Stomach smooth muscle (tissue), 2 donors: ENCODE measurements around the gene AHDC1.

Source experiments
- H3K27ac ChIP-seq: one replicate; pipeline ENCODE4 v1.7.0; 2013; ENCODE audit warnings: mild to moderate bottlenecking, low read length, inconsistent platforms
- H3K27me3 ChIP-seq, 2 donors: one replicate each; pipeline ENCODE4 v1.7.0; 2013; ENCODE audit warnings: low read length in 2 of 2; ENCODE audit not compliant: insufficient read depth in 2 of 2, control insufficient read depth in 1 of 2
- H3K36me3 ChIP-seq, 2 donors: one replicate each; pipeline ENCODE4 v1.7.0; 2013; ENCODE audit warnings: low read length in 2 of 2; ENCODE audit not compliant: control insufficient read depth in 2 of 2, insufficient read depth in 2 of 2
- H3K4me1 ChIP-seq: one replicate; pipeline ENCODE4 v1.7.0; 2013; ENCODE audit warnings: low read length; ENCODE audit not compliant: control insufficient read depth, insufficient read depth
- H3K4me3 ChIP-seq, 2 donors: one replicate each; pipeline ENCODE4 v1.7.0; 2013; ENCODE audit warnings: low read length in 2 of 2
- H3K9ac ChIP-seq, 2 donors: one replicate each; pipeline ENCODE4 v1.7.0; 2013; ENCODE audit warnings: low read length in 2 of 2, mild to moderate bottlenecking in 1 of 2
- H3K9me3 ChIP-seq, 2 donors: one replicate each; pipeline ENCODE4 v1.7.0; 2013; ENCODE audit warnings: low read length in 2 of 2; ENCODE audit not compliant: control insufficient read depth in 2 of 2
- donor health status: healthy.
- donor health status: Pancreatic carcinoma.

The AHDC1 gene

GRCh38 chr1:27515626-27516025 lies 88.3 kb downstream of the AHDC1 start:
- no peaks in the 10 kb centered on the region for H3K27me3 ChIP-seq
- no peaks in the 10 kb centered on the region for H3K9me3 ChIP-seq
- no peaks in the 10 kb centered on the region for H3K36me3 ChIP-seq
- H3K9ac ChIP-seq = no peak overlapping the region
- no peak overlapping the region for H3K27ac ChIP-seq
- peaks cover 29% of the 10 kb centered on the region for H3K4me1 ChIP-seq
- H3K4me3 ChIP-seq = no peak overlapping the region

DNA sequence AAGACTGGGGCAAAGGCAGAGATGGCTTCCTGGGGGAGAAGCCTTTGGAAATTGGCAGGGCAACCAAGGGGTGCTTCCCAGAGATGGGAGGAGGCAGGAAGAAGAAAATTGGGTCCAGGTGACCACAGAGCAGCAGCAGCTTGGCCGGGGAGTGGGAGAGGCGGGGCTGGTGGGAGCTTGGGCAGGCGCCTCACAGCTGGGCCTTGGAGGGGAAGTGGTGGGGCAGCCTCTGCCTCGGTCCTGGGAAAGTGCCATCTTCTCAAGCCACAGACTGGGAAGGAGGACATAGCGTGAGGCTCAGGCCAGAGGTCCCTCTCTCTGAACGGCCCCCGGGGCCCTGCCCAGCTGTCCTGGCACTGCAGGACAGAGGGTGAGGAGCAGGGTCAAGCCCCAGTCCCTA lies 90.0 kb downstream of the AHDC1 start:
- H3K27me3 ChIP-seq = no peaks in the 10 kb centered on the region
- H3K9ac ChIP-seq = no peak overlapping the region
- H3K27ac ChIP-seq = no peak overlapping the region
- peaks cover 13% of the 10 kb centered on the region for H3K4me1 ChIP-seq
- H3K36me3 ChIP-seq = no peaks in the 10 kb centered on the region
- H3K4me3 ChIP-seq = no peak overlapping the region
- H3K9me3 ChIP-seq = no peaks in the 10 kb centered on the region

DNA sequence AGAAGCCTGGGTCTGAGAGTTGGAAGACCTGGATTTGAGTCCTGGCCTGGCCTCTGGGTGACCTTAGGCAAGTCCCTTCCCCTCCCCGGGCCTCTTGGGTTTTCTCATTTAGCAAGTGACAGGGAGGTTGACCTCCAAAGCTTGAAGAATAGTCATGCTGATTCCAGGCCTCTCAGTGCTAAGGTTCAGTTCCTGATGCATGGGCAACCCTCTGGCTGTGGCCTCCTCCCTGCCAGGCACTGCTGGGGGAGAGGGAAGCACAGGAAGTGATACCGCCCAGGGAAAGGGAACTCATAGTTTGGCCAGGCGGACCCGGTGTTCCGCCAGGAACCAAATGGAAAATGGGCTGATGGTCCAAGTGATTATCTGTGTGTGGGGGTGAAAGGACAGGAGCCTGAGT lies 90.4 kb downstream of the AHDC1 start:
- H3K27ac ChIP-seq = no peak overlapping the region
- no peaks in the 10 kb centered on the region for H3K27me3 ChIP-seq
- no peak overlapping the region for H3K4me3 ChIP-seq
- H3K9me3 ChIP-seq = no peaks in the 10 kb centered on the region
- H3K4me1 ChIP-seq = peaks cover 13% of the 10 kb centered on the region
- no peak overlapping the region for H3K9ac ChIP-seq
- H3K36me3 ChIP-seq = no peaks in the 10 kb centered on the region

- no peak overlapping the region for H3K9ac ChIP-seq
- no peaks in the 10 kb centered on the region for H3K36me3 ChIP-seq
- H3K27me3 ChIP-seq = no peaks in the 10 kb centered on the region
- no peaks in the 10 kb centered on the region for H3K9me3 ChIP-seq
- no peak overlapping the region for H3K4me3 ChIP-seq
- H3K27ac ChIP-seq = no peak overlapping the region
- H3K4me1 ChIP-seq = peaks cover 19% of the 10 kb centered on the region
Observed at GRCh38 chr1:27509127-27510080, 94.5 kb downstream of the AHDC1 start.

DNA sequence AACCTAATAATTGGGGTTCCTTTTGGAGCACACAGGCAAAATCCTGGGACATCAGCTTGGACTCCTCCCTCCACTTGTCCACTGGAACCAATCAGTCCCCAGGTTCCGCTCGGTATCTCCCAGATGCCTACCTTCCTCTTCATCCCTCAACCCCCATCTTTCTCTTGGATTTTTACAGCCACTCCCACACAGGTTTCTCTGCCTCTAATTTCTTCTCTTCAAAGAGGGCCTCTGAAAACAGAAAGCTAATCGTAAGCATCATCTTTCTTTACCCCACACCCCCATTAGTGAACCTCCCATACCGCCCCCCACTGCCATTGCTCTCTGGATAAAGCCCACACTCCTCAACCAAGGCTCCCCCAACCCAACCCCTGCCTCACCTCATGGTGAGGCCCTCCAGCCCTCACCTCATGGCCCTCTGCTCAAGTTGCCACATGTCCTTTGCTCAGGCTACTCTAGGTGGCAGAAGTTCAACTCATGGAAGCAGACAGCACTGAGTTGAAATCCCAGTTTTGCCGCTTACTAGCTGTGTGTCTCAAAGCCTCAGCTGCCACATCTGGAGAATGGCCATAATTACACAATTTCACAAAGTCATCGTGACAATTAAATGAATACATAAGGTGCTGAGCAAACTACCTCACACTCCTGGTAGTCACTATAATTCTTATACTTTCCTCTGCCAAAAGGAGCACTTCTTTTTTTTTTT lies 95.8 kb downstream of the AHDC1 start:
- H3K4me1 ChIP-seq = peaks cover 23% of the 10 kb centered on the region
- no peak overlapping the region for H3K27ac ChIP-seq
- no peaks in the 10 kb centered on the region for H3K36me3 ChIP-seq

DNA sequence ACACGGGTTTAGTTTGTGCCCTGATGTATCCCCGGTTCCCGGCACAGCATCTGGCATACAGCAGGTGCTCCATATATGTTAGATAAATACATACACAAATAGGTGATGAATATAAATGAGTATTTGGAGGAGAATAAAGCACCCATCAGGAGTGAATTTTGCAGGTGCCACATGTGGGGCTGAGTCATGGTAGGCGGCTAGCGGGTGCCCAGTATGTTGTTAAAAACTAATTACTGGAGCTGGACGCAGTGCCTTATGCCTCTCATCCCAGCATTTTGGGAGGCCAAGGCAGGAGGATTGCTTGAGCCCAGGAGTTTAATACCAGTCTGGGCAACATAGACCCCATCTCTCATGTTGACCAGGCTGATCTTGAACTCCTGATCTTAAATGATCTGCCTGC lies 97.2 kb downstream of the AHDC1 start:
- Histone ChIP-seq H3K9ac (no peak overlapping the region), H3K9me3 (no peaks in the 10 kb centered on the region), H3K4me1 (peaks cover 23% of the 10 kb centered on the region), H3K27ac (no peak overlapping the region), H3K4me3 (no peak overlapping the region), H3K36me3 (no peaks in the 10 kb centered on the region), H3K27me3 (no peaks in the 10 kb centered on the region)

More for the DNA sequence above, 95.8 kb downstream of the AHDC1 start:
- no peaks in the 10 kb centered on the region for H3K27me3 ChIP-seq
- no peak overlapping the region for H3K4me3 ChIP-seq
- no peak overlapping the region for H3K9ac ChIP-seq
- H3K9me3 ChIP-seq = no peaks in the 10 kb centered on the region

DNA sequence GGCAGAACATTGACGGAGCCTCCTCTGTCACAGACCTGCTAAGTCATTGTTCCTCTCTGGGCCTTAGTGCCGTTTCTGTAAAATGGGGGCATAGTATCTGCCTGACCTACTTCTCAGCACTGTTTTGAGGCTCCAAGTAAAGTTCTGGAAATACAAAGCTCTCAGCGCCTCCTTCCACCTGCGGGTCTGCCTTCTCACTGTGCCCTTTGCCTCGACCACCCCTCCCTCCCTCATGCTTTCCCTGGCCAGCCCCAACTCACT lies 98.6 kb downstream of the AHDC1 start:
- H3K9ac ChIP-seq = peak overlapping the region in 1 of 2 donors; percentile 55
- H3K4me1 ChIP-seq = peaks cover 23% of the 10 kb centered on the region
- H3K27ac ChIP-seq = peak overlapping the region; percentile 93

GRCh38 chr1:27504588-27505419 lies 99.1 kb downstream of the AHDC1 start:
- peak overlapping the region in 1 of 2 donors; percentile 22 for H3K4me3 ChIP-seq
- peak overlapping the region; percentile 93 for H3K27ac ChIP-seq
- H3K27me3 ChIP-seq = no peaks in the 10 kb centered on the region
- H3K4me1 ChIP-seq = peaks cover 23% of the 10 kb centered on the region
- H3K36me3 ChIP-seq = no peaks in the 10 kb centered on the region
- no peaks in the 10 kb centered on the region for H3K9me3 ChIP-seq
- H3K9ac ChIP-seq = peak overlapping the region; percentile 57 to 69

More for the DNA sequence above, 98.6 kb downstream of the AHDC1 start:
- Histone ChIP-seq H3K36me3 (no peaks in the 10 kb centered on the region), H3K4me3 (no peak overlapping the region), H3K9me3 (no peaks in the 10 kb centered on the region), H3K27me3 (no peaks in the 10 kb centered on the region)

DNA sequence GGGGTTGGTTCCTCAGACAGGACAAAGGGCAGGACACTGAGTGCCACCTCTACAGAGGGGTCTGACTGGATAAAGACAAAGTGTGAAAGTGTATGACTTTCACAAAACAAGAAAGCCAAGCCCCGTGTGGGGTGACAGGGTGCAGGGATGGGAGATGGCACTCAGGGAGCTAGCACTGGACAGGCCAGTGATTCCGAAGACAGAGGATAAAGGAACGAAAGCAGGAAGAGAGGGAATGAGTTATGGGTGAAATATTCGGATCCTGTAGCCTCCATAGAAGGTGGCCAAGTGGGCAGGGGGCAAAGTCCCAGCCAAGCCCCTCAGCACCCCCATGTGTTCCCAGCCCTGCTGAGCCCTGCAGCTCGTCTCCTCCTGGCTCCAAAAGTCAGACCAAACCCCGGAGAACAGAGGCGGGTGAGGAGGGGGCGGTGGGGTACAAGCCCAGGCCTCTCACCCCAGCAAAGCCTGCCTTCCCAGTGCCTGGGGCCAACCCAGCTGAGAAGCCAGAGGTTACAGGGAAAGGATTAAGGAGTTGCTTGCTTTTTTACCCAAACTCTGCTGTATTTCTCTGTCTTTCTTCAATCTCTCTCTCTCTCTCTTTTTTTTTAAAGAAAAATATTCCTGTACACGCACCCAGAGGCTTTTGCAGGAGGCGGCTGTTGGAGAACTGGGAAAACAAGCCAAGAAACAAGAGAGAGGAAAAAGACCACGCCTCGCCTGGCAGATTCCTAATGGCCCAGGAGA lies 99.9 kb downstream of the AHDC1 start:
- Histone ChIP-seq H3K27me3 (no peaks in the 10 kb centered on the region), H3K4me1 (peaks cover 23% of the 10 kb centered on the region), H3K4me3 (peak overlapping the region; percentile 43 to 59), H3K36me3 (no peaks in the 10 kb centered on the region), H3K27ac (peak overlapping the region; percentile 93), H3K9ac (peak overlapping the region; percentile 14 to 60), H3K9me3 (no peaks in the 10 kb centered on the region)

- no peaks in the 10 kb centered on the region for H3K36me3 ChIP-seq
- no peak overlapping the region for H3K9ac ChIP-seq
- H3K4me1 ChIP-seq = peaks cover 23% of the 10 kb centered on the region
- peak overlapping the region; percentile 18 for H3K27ac ChIP-seq
- H3K27me3 ChIP-seq = no peaks in the 10 kb centered on the region
- no peak overlapping the region for H3K4me3 ChIP-seq
- no peaks in the 10 kb centered on the region for H3K9me3 ChIP-seq
Observed at GRCh38 chr1:27503033-27503432, 100.9 kb downstream of the AHDC1 start.
